Brain microvascular endothelial cell (primary cell): Measurements from ENCODE around the gene JDP2.

ENCODE experiments used
- DNase-seq: peaks from one replicate; pipeline ENCODE4 v3.0.0-alpha.2; 2020
- H3K27ac ChIP-seq: fragments of 250-450 bp; sonication (Bioruptor Pico); 2 replicates; pipeline ENCODE4 v1.5.1; 2020; ENCODE audit warnings: mild to moderate bottlenecking, moderate library complexity
- H3K27me3 ChIP-seq: fragments of 250-450 bp; sonication (Bioruptor Pico); replicated peaks from 2 replicates; pipeline ENCODE4 v1.5.1; 2020; ENCODE audit warnings: mild to moderate bottlenecking
- H3K36me3 ChIP-seq: fragments of 250-450 bp; sonication (Bioruptor Pico); replicated peaks from 2 replicates; pipeline ENCODE4 v1.5.1; 2020; ENCODE audit warnings: mild to moderate bottlenecking
- H3K4me3 ChIP-seq: 2 replicates; pipeline ENCODE4 v1.5.1; 2011; ENCODE audit warnings: low read depth, mild to moderate bottlenecking, control low read depth, low read length, moderate library complexity
- CTCF ChIP-seq: IDR thresholded peaks from 2 replicates; pipeline ENCODE4 v1.5.1; 2011; ENCODE audit warnings: low read depth, mild to moderate bottlenecking, moderate library complexity, low read length, control low read depth, inconsistent platforms; ENCODE audit errors: missing control alignments
- in situ Hi-C: cut with HindIII; loops from 2 replicates; pipeline ENCODE4 v1.10.0; 2017; ENCODE audit warnings: low sequenced_read_pairs, low pct_ligation_motif_present

The JDP2 gene

GRCh38 chr14:75449696-75450095 is 21.9 kb downstream of the JDP2 start:
- DNase-seq, result no peak
- Histone ChIP-seq H3K4me3 (no peak overlapping the region), H3K27me3 (no peaks in the 10 kb centered on the region), H3K36me3 (no peaks in the 10 kb centered on the region), H3K27ac (no peak overlapping the region)
- TF ChIP-seq CTCF, result no peak
- in situ Hi-C loops, result no loop called here

- Histone ChIP-seq H3K27me3 (no peaks in the 10 kb centered on the region), H3K4me3 (no peak overlapping the region), H3K27ac (no peak overlapping the region), H3K36me3 (no peaks in the 10 kb centered on the region)
- DNase-seq, result no peak
- no peak for TF ChIP-seq CTCF
- in situ Hi-C loops, result no loop called here
Measured at GRCh38 chr14:75450381-75451276, 22.8 kb downstream of the JDP2 start.

GRCh38 chr14:75452324-75452723 is 24.5 kb downstream of the JDP2 start:
- Histone ChIP-seq H3K27ac (peak overlapping the region; percentile 50), H3K27me3 (no peaks in the 10 kb centered on the region), H3K4me3 (no peak overlapping the region), H3K36me3 (no peaks in the 10 kb centered on the region)
- no peak for DNase-seq
- in situ Hi-C loops, result no loop called here
- no peak for TF ChIP-seq CTCF

- no peak overlapping the region for H3K4me3 ChIP-seq
- no peak for TF ChIP-seq CTCF
- peak overlapping the region; percentile 63 for H3K27ac ChIP-seq
- in situ Hi-C loops, result no loop called here
- H3K27me3 ChIP-seq, result no peaks in the 10 kb centered on the region
- no peaks in the 10 kb centered on the region for H3K36me3 ChIP-seq
- DNase-seq, result peak; percentile 62
Measured at GRCh38 chr14:75452900-75453816, 25.3 kb downstream of the JDP2 start.

- peak overlapping the region; percentile 63 for H3K27ac ChIP-seq
- H3K27me3 ChIP-seq, result no peaks in the 10 kb centered on the region
- in situ Hi-C loops, result no loop called here
- no peak for DNase-seq
- no peaks in the 10 kb centered on the region for H3K36me3 ChIP-seq
- peak; percentile 7 for TF ChIP-seq CTCF
- H3K4me3 ChIP-seq, result no peak overlapping the region
Measured at GRCh38 chr14:75453817-75454434, 26.1 kb downstream of the JDP2 start.
